K562 (cell line): ENCODE results near the gene C20orf96. TPM values are rescaled to one million over a fixed set of nuclear protein-coding genes. Genes with fewer than 3 reads are reported as not detected.

ENCODE experiments used
- FOXO4 ChIP-seq: fragments of 450-650 bp; formaldehyde crosslinking; IDR thresholded peaks from 2 replicates; pipeline ENCODE4 v1.4.0; 2020; ENCODE audit warnings: mild to moderate bottlenecking, moderate library complexity
- RERE ChIP-seq: sonication (generic); formaldehyde crosslinking; IDR thresholded peaks from 2 replicates; pipeline ENCODE4 v1.8.0; 2023; ENCODE audit warnings: missing genetic modification reagents, mild to moderate bottlenecking, borderline replicate concordance
- SREBF1 ChIP-seq: fragments of 150-350 bp; IDR thresholded peaks from 2 replicates; pipeline ENCODE4 v1.6.1; 2014; ENCODE audit warnings: antibody characterized with exemption, low read depth, low read length, borderline replicate concordance
- ZBTB17 ChIP-seq: fragments of 450-650 bp; formaldehyde crosslinking; IDR thresholded peaks from 2 replicates; pipeline ENCODE4 v1.4.0; 2020; ENCODE audit warnings: mild to moderate bottlenecking
- ZHX1 ChIP-seq: fragments of 150-350 bp; conservative IDR thresholded peaks from 2 replicates; pipeline ENCODE4 v1.6.1; 2014; ENCODE audit warnings: low read length
- ZNF318 ChIP-seq, 2 experiments: fragments of 450-650 bp; IDR thresholded peaks; 2 replicates each; pipeline ENCODE4 v1.6.1; 2016; ENCODE audit warnings: mild to moderate bottlenecking in 2 of 2, borderline replicate concordance in 1 of 2, low read depth in 1 of 2, moderate library complexity in 1 of 2
- ZNF830 ChIP-seq: fragments of 250-450 bp; sonication (Bioruptor Pico); IDR thresholded peaks from 2 replicates; pipeline ENCODE4 v1.5.0; 2021; ENCODE audit warnings: mild to moderate bottlenecking
- polyA plus RNA-seq, 8 experiments: library from polyadenylated mRNA; depleted of rRNA in 4 of 8; stranded (reverse) in 5 of 8; unstranded in 3 of 8; fragments of >200 nt; fragmentation: Nextera tagmentation in 2 of 8; fragmentation: Illumina TruSeq in 1 of 8; extraction: Ambion mirVana in 2 of 8; extraction: Trizol in 1 of 8; gene quantifications; 2 replicates each; pipeline versions ENCODE4 v1.2.1 to v1.2.3, GENCODE V29; 2011 to 2014; ENCODE audit warnings: inconsistent platforms in 1 of 8, missing spikeins in 1 of 8
- total RNA-seq, 7 experiments: library from RNA; depleted of rRNA in 6 of 7; stranded (reverse); fragments of >200 nt in 6 of 7; fragmentation: Illumina TruSeq in 2 of 7; extraction: Trizol in 2 of 7; gene quantifications; 2 replicates each; pipeline versions ENCODE4 v1.2.1 to v1.2.3, GENCODE V29; 2011 to 2021; ENCODE audit warnings: low replicate concordance in 1 of 7

C20orf96 gene
- total and polyA plus RNA-seq, 9 of the 15 experiments (the other 6 are each of a cell fraction or from before 2014, with no cell fraction given), result 1.7 to 11.7 (median 4.2) TPM

- no peak for TF ChIP-seq ZNF318 (IDR thresholded peaks at IDR 0.05; ENCODE audit: borderline replicate concordance in 1 of 2, low read depth in 1 of 2)
- TF ChIP-seq ZNF830 (CRISPR knock-in tag), result no peak
- TF ChIP-seq SREBF1, result no peak
- no peak for TF ChIP-seq ZHX1
- no peak for TF ChIP-seq FOXO4 (CRISPR knock-in tag)
- no peak for TF ChIP-seq ZBTB17 (CRISPR knock-in tag)
- TF ChIP-seq RERE, result no peak
These were observed at the start of gene C20orf96 (continued) for GRCh38 chr20:290084-290831.
